Common myeloid progenitor, CD34-positive (primary cell): ENCODE measurements around the gene TJP3.
A peak's percentile ranks its signal among the peaks of the same experiment; 100 is the strongest.

ENCODE experiments used
- CTCF ChIA-PET: fragments of 350-600 bp; sonication (Branson Sonifier 250); formaldehyde crosslinking; loops from one replicate; lab custom pipeline; 2021; ENCODE audit warnings: antibody characterized with exemption; lab: Charles Lee
- POLR2A ChIA-PET: fragments of 350-600 bp; sonication (Branson Sonifier 250); formaldehyde crosslinking; loops from one replicate; lab custom pipeline; 2021; ENCODE audit warnings: antibody characterized with exemption; lab: Charles Lee
- DNase-seq, 3 donors: peaks; one replicate each; pipeline versions ENCODE4 v3.0.0 to v3.0.0-alpha.2; 2013
- H3K27ac ChIP-seq, 2 experiments: 1 replicate in 1 of 2; 2 replicates in 1 of 2; pipeline ENCODE4 v1.7.0; 2013; ENCODE audit warnings: inconsistent platforms in 2 of 2, low read length in 2 of 2, mild to moderate bottlenecking in 2 of 2, low read depth in 1 of 2, moderate library complexity in 1 of 2; ENCODE audit not compliant: severe bottlenecking in 2 of 2, insufficient read depth in 1 of 2, poor library complexity in 1 of 2
- H3K27me3 ChIP-seq, 5 experiments: replicated peaks in 2 of 5; 1 replicate in 3 of 5; 2 replicates in 2 of 5; pipeline versions ENCODE4 v1.6.1 to v1.7.0; 2013; ENCODE audit warnings: low read length in 4 of 5, mild to moderate bottlenecking in 2 of 5, moderate library complexity in 2 of 5, inconsistent platforms in 1 of 5; ENCODE audit not compliant: insufficient read depth in 5 of 5, control insufficient read depth in 4 of 5
- H3K36me3 ChIP-seq, 4 experiments: 1 replicate in 2 of 4; 2 replicates in 2 of 4; pipeline versions ENCODE4 v1.6.1 to v1.7.0; 2013; ENCODE audit warnings: low read length in 3 of 4, control low read depth in 1 of 4, mild to moderate bottlenecking in 1 of 4; ENCODE audit not compliant: control insufficient read depth in 4 of 4, insufficient read depth in 4 of 4
- H3K4me1 ChIP-seq, 4 experiments: 1 replicate in 3 of 4; 2 replicates in 1 of 4; pipeline versions ENCODE4 v1.6.1 to v1.7.1; 2013; ENCODE audit warnings: low read length in 3 of 4, mild to moderate bottlenecking in 3 of 4, control low read depth in 1 of 4, inconsistent platforms in 1 of 4, moderate library complexity in 1 of 4; ENCODE audit not compliant: control insufficient read depth in 4 of 4, insufficient read depth in 4 of 4; ENCODE audit errors: control extremely low read depth in 1 of 4
- H3K4me3 ChIP-seq, 7 experiments: 1 replicate in 4 of 7; 2 replicates in 3 of 7; pipeline versions ENCODE4 v1.5.1 to v1.7.0; 2013; ENCODE audit warnings: mild to moderate bottlenecking in 7 of 7, low read length in 6 of 7, moderate library complexity in 6 of 7, inconsistent platforms in 2 of 7, low read depth in 2 of 7, control low read depth in 1 of 7; ENCODE audit not compliant: insufficient read depth in 4 of 7, control insufficient read depth in 1 of 7; ENCODE audit errors: extremely low read depth in 1 of 7
- H3K9me3 ChIP-seq, 5 experiments: 1 replicate in 4 of 5; 2 replicates in 1 of 5; pipeline versions ENCODE4 v1.6.1 to v1.7.1; 2013; ENCODE audit warnings: low read length in 4 of 5, mild to moderate bottlenecking in 2 of 5, inconsistent platforms in 1 of 5, low read depth in 1 of 5, moderate library complexity in 1 of 5; ENCODE audit not compliant: control insufficient read depth in 4 of 5, insufficient read depth in 2 of 5; ENCODE audit errors: control extremely low read depth in 1 of 5
- WGBS: methylation state at CpG from one replicate; pipeline ENCODE4 v1.1.5; 2013; ENCODE audit not compliant: insufficient coverage; 5-methylcytosine and 5-hydroxymethylcytosine counted together

Gene TJP3

GRCh38 chr19:3679581-3679980, 28.6 kb upstream of the TJP3 start:
- H3K9me3 ChIP-seq = peaks cover 0 to 6% (median 4%) of the 10 kb centered on the region in 5 experiments
- no peak overlapping the region for H3K27ac ChIP-seq
- ChIA-PET POLR2A (no interaction called here), CTCF (interaction anchor here (1.0 to 1.2 kb wide), 2 partner anchors 8 to 19 kb away, joined by 3 read pairs; no protein-coding TSS in a partner anchor)
- H3K36me3 ChIP-seq = peaks cover 3 to 12% (median 5%) of the 10 kb centered on the region in 4 experiments
- H3K27me3 ChIP-seq = no peaks in the 10 kb centered on the region
- 93% methylated on average over 12 of the region's 13 CpGs for WGBS
- H3K4me1 ChIP-seq = peaks cover 0 to 18% (median 16%) of the 10 kb centered on the region in 4 experiments
- no peak for DNase-seq
- no peak overlapping the region for H3K4me3 ChIP-seq

- no peak for DNase-seq
- Histone ChIP-seq H3K9me3 (peaks cover 0 to 8% (median 5%) of the 10 kb centered on the region in 5 experiments), H3K27me3 (no peaks in the 10 kb centered on the region), H3K4me1 (peaks cover 0 to 18% (median 16%) of the 10 kb centered on the region in 4 experiments), H3K4me3 (no peak overlapping the region), H3K27ac (no peak overlapping the region), H3K36me3 (peaks cover 2 to 14% (median 5%) of the 10 kb centered on the region in 4 experiments)
- ChIA-PET CTCF (interaction anchor here (0.7 kb wide), 1 partner anchor 81 kb away, joined by 3 read pairs; the partner anchor contains the start of gene MRPL54), POLR2A (no interaction called here)
- WGBS = 100% methylated on average over 2 of the region's 12 CpGs
These were observed 27.2 kb upstream of the TJP3 start for GRCh38 chr19:3680939-3681338.

DNA sequence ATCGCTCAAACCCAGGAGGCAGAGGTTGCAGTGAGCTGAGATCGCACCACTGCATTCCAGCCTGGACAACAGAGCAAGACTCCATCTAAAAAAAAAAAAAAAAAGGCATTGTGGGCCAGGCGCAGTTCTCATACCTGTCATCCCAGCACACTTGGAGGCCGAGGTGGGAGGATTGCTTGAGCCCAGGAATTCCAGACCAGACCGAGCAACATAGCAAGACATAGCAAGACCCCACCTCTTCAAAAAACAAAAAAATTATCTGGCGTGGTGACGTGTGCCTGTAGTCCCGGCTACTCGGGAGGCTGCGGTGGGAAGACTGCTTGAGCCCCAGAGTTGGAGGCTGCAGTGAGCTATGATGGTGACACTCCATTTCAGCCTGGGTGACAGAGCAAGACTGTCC, 25.9 kb upstream of the TJP3 start:
- H3K27ac ChIP-seq = no peak overlapping the region
- peaks cover 0 to 23% (median 13%) of the 10 kb centered on the region in 4 experiments for H3K4me1 ChIP-seq
- peaks cover 2 to 14% (median 5%) of the 10 kb centered on the region in 4 experiments for H3K36me3 ChIP-seq
- WGBS = 97% methylated on average over 6 of the region's 10 CpGs
- H3K4me3 ChIP-seq = no peak overlapping the region
- ChIA-PET CTCF (no interaction called here), POLR2A (no interaction called here)
- DNase-seq = no peak
- H3K9me3 ChIP-seq = peaks cover 0 to 8% (median 5%) of the 10 kb centered on the region in 5 experiments
- H3K27me3 ChIP-seq = no peaks in the 10 kb centered on the region

DNA sequence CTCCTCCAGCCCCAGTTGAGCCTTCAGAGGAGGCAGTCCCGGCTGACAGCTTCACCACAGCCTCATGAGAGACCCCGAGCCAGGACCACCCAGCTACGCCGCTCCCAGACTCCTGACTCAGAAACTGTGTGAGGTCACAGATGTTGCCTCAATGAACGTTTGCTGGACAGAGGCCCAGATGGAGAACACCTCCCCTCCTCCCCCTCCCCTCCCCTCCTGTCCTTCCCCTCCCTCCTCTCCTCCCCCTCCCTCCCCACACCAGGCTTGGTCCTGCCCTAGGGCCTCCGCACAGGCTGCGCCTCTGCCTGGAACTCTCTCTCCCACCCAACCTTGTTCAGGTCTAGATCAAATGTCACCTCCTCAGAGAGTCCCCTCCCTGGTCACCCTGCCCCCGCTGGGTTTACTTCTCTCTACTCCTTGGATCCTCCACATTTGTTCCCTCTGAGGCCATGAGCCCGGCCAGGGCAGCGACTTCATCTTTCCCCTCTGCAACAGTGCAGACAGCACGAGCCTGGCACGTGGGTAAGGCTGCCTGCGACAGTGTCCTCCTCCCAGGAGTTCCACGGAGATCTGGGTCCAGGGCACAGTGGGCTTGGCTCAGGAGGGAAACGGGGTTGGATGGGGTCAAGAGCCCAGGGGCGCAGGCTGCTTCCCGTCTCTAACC, 25.3 kb upstream of the TJP3 start:
- CTCF ChIA-PET = interaction anchor here (1.0 kb wide), 1 partner anchor 14 kb away, joined by 3 read pairs; no protein-coding TSS in a partner anchor
- Histone ChIP-seq H3K27me3 (no peaks in the 10 kb centered on the region), H3K9me3 (peaks cover 0 to 8% (median 5%) of the 10 kb centered on the region in 5 experiments), H3K4me3 (no peak overlapping the region), H3K4me1 (peaks cover 0 to 29% (median 17%) of the 10 kb centered on the region in 4 experiments), H3K36me3 (peaks cover 2 to 14% (median 5%) of the 10 kb centered on the region in 4 experiments), H3K27ac (no peak overlapping the region)
- no peak for DNase-seq
- 98% methylated on average over 13 of the region's 17 CpGs for WGBS
- POLR2A ChIA-PET = no interaction called here

GRCh38 chr19:3683405-3684053, 24.7 kb upstream of the TJP3 start:
- no peak overlapping the region for H3K27ac ChIP-seq
- ChIA-PET CTCF (interaction anchor here (1.0 kb wide), 1 partner anchor 13 kb away, joined by 3 read pairs; no protein-coding TSS in a partner anchor), POLR2A (no interaction called here)
- peaks cover 0 to 8% (median 5%) of the 10 kb centered on the region in 5 experiments for H3K9me3 ChIP-seq
- H3K27me3 ChIP-seq = no peaks in the 10 kb centered on the region
- no peak overlapping the region for H3K4me3 ChIP-seq
- H3K36me3 ChIP-seq = peaks cover 2 to 14% (median 5%) of the 10 kb centered on the region in 4 experiments
- no peak for DNase-seq
- peaks cover 0 to 35% (median 24%) of the 10 kb centered on the region in 4 experiments for H3K4me1 ChIP-seq
- 64% methylated on average over 14 of the region's 26 CpGs for WGBS

- 86% methylated on average over 20 of the region's 23 CpGs for WGBS
- DNase-seq = peak in 2 of 3 donors; percentile 64 to 68
- Histone ChIP-seq H3K9me3 (peaks cover 0 to 8% (median 5%) of the 10 kb centered on the region in 5 experiments), H3K27me3 (no peaks in the 10 kb centered on the region), H3K27ac (no peak overlapping the region), H3K4me1 (peaks cover 0 to 37% (median 26%) of the 10 kb centered on the region in 4 experiments), H3K4me3 (peak overlapping the region in 1 of 7 experiments; percentile 11), H3K36me3 (peaks cover 2 to 14% (median 5%) of the 10 kb centered on the region in 4 experiments)
- POLR2A ChIA-PET = no interaction called here
- CTCF ChIA-PET = interaction anchor here (1.0 to 1.1 kb wide), 2 partner anchors 13 to 15 kb away, joined by 3 read pairs; partner anchors contain the start of gene PIP5K1C
These were observed 23.9 kb upstream of the TJP3 start for GRCh38 chr19:3684054-3684816.
